KMS-11 (cell line): ENCODE data around the gene TM2D1.

Experiments used
- H2AFZ ChIP-seq: fragments of 200-600 bp; sonication (generic); 2 replicates; pipeline ENCODE4 v1.6.1; 2016; ENCODE audit warnings: antibody characterized with exemption, mixed run types, low read depth
- H3K27ac ChIP-seq: fragments of 200-600 bp; sonication (generic); 2 replicates; pipeline ENCODE4 v1.6.1; 2016; ENCODE audit warnings: mild to moderate bottlenecking, mixed run types
- H3K27me3 ChIP-seq: fragments of 200-600 bp; sonication (generic); 2 replicates; pipeline ENCODE4 v1.6.1; 2017; ENCODE audit warnings: mild to moderate bottlenecking, low read depth, mixed run types, moderate library complexity; ENCODE audit not compliant: insufficient read depth
- H3K36me3 ChIP-seq: fragments of 200-600 bp; sonication (generic); 2 replicates; pipeline ENCODE4 v1.6.1; 2017; ENCODE audit warnings: mild to moderate bottlenecking, mixed run types; ENCODE audit not compliant: insufficient read depth
- H3K4me1 ChIP-seq: fragments of 200-600 bp; sonication (generic); 2 replicates; pipeline ENCODE4 v1.6.1; 2016; ENCODE audit warnings: mild to moderate bottlenecking, low read depth, mixed run types; ENCODE audit not compliant: poor library complexity, severe bottlenecking
- H3K4me2 ChIP-seq: fragments of 200-600 bp; sonication (generic); 2 replicates; pipeline ENCODE4 v1.7.0; 2016; ENCODE audit warnings: mild to moderate bottlenecking, mixed run types
- H3K4me3 ChIP-seq: fragments of 200-600 bp; sonication (generic); IDR thresholded peaks from 2 replicates; pipeline ENCODE4 v1.6.1; 2017; ENCODE audit warnings: low read depth, low read length, mixed read lengths; ENCODE audit not compliant: insufficient read depth
- H3K79me2 ChIP-seq: fragments of 200-600 bp; sonication (generic); 2 replicates; pipeline ENCODE4 v1.6.1; 2016; ENCODE audit warnings: low read depth, mixed run types; ENCODE audit not compliant: insufficient read depth
- H3K9ac ChIP-seq: fragments of 200-600 bp; sonication (generic); 2 replicates; pipeline ENCODE4 v1.6.1; 2016; ENCODE audit warnings: mild to moderate bottlenecking, mixed run types
- H4K20me1 ChIP-seq: fragments of 200-600 bp; sonication (generic); 2 replicates; pipeline ENCODE4 v1.6.1; 2016; ENCODE audit warnings: mild to moderate bottlenecking, mixed run types; ENCODE audit not compliant: insufficient read depth
- CTCF ChIP-seq: fragments of 200-600 bp; sonication (generic); conservative IDR thresholded peaks from 2 replicates; pipeline ENCODE4 v1.6.1; 2017; ENCODE audit warnings: low read depth, mild to moderate bottlenecking, antibody characterized with exemption, low read length, moderate library complexity, mixed read lengths

Gene TM2D1

GRCh38 chr1:61672376-61672775, 52.6 kb downstream of the TM2D1 start:
- Histone ChIP-seq H3K27ac (no peak overlapping the region), H3K4me3 (no peak overlapping the region), H4K20me1 (no peaks in the 10 kb centered on the region), H3K27me3 (no peaks in the 10 kb centered on the region), H2AFZ (no peak overlapping the region), H3K9ac (no peak overlapping the region), H3K79me2 (no peaks in the 10 kb centered on the region), H3K4me1 (no peaks in the 10 kb centered on the region), H3K4me2 (no peak overlapping the region), H3K36me3 (no peaks in the 10 kb centered on the region)
- no peak for TF ChIP-seq CTCF

GRCh38 chr1:61670445-61670844, 54.5 kb downstream of the TM2D1 start:
- H3K4me2 ChIP-seq: no peak overlapping the region
- TF ChIP-seq CTCF: no peak
- H3K9ac ChIP-seq: no peak overlapping the region
- no peaks in the 10 kb centered on the region for H3K4me1 ChIP-seq
- H3K36me3 ChIP-seq: no peaks in the 10 kb centered on the region
- H3K27ac ChIP-seq: no peak overlapping the region
- H3K27me3 ChIP-seq: no peaks in the 10 kb centered on the region
- H2AFZ ChIP-seq: no peak overlapping the region
- H4K20me1 ChIP-seq: no peaks in the 10 kb centered on the region
- H3K79me2 ChIP-seq: no peaks in the 10 kb centered on the region
- no peak overlapping the region for H3K4me3 ChIP-seq

GRCh38 chr1:61670016-61670415, 54.9 kb downstream of the TM2D1 start:
- Histone ChIP-seq H3K9ac (no peak overlapping the region), H3K36me3 (no peaks in the 10 kb centered on the region), H3K4me3 (no peak overlapping the region), H3K79me2 (no peaks in the 10 kb centered on the region), H4K20me1 (no peaks in the 10 kb centered on the region), H2AFZ (no peak overlapping the region), H3K4me1 (no peaks in the 10 kb centered on the region), H3K4me2 (no peak overlapping the region), H3K27ac (no peak overlapping the region), H3K27me3 (no peaks in the 10 kb centered on the region)
- no peak for TF ChIP-seq CTCF

GRCh38 chr1:61659061-61659460, 65.9 kb downstream of the TM2D1 start:
- TF ChIP-seq CTCF: 0 out of 2 replicates have a peak, but pooled peaks have one; percentile 33
- Histone ChIP-seq H3K27ac (no peak overlapping the region), H3K36me3 (no peaks in the 10 kb centered on the region), H3K27me3 (no peaks in the 10 kb centered on the region), H3K4me2 (no peak overlapping the region), H3K4me1 (no peaks in the 10 kb centered on the region), H3K79me2 (no peaks in the 10 kb centered on the region), H2AFZ (no peak overlapping the region), H3K9ac (no peak overlapping the region), H4K20me1 (no peaks in the 10 kb centered on the region), H3K4me3 (no peak overlapping the region)
